KG1 (cell line): ENCODE data around the gene TCAP.

Source experiments
- DNase-seq: peaks from one replicate; lab custom pipeline; 2025; lab: John Stamatoyannopoulos, UW

The TCAP gene

DNA sequence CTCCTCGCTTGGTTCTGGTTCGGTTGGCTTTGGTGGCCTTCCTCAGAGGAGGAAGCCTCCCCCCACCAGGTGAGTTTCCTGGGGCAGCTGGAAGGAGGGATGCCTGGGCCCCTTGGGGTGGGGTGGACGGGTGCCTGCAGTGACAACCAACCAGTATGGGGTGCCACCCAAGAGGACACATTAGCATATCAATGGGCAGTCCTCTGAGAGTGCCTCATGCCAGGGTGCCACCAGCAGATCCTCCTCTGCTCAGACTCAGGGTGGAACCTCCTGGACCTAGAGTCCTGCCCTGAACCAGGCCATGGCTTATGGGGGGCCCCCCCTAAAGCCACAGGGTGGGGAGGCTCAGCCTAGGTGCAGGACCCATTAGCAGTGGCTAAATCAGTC lies 35.7 kb upstream of the TCAP start:
- no peak for DNase-seq

- no peak for DNase-seq
Measured at GRCh38 chr17:39629898-39630297, 35.3 kb upstream of the TCAP start.

- DNase-seq, result no peak
Measured at GRCh38 chr17:39631403-39631802, 33.7 kb upstream of the TCAP start.

DNA sequence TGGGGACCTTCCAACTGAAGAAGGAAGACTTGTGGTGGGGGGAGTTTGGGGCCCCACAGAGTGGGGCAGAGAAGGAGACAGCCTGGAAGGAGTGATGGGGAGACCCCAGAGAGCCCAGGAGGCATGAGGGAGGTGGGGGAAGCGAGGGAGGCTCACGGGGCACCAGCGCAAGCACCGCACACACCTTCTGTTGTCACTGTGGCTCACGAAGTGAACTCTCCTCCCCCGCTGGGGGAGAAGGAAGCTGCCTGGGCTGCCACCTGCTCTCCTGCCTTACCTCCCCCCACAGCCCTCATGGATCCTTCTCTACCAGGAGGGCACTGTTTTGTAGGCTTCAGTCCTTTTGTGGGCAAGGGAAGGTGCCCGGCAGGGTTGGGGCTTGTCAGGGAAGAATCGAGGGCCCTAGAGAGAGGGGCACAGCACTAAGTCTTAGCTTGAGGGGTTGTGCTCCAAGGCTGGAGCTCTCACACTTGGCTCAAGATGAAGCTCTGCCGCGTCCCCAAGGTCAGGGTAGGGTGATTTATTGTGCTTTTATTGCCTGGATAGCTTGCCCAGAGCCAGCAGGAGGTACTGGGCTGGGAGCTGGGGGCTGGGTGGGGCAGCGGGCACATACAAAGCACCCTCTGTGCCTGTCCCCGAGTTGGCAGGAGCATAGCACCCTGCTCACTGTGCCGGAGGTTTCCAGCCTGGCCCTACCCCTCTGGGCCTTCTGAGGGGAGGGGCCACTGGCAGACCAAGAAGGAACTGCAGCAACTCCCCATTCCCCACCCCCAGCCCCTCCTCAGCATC lies 32.8 kb upstream of the TCAP start:
- DNase-seq, result no peak

DNA sequence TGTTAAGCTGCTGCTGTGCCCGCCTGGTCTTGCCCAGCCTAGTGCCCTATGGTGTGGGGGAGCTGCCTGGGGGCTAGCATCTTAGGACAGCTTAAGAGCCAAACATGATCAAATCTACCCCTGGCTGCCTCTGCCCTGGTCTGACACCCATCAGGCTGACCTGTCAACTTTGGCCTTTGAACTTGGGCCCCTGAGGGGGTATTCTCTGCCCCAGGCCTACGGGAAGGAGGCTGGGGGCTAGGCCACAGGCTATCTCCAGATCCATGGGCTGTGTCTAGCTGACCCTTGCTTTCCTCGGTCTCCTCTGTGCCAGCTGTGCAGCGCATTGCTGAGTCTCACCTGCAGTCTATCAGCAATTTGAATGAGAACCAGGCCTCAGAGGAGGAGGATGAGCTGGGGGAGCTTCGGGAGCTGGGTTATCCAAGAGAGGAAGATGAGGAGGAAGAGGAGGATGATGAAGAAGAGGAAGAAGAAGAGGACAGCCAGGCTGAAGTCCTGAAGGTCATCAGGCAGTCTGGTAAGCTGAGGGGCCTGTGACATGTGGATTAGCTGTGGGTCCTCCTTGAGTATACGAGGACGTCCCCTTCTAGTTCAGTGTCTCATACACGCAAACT lies 31.5 kb upstream of the TCAP start:
- no peak for DNase-seq

- DNase-seq, result no peak
Measured at GRCh38 chr17:39634384-39634871, 30.7 kb upstream of the TCAP start.

DNA sequence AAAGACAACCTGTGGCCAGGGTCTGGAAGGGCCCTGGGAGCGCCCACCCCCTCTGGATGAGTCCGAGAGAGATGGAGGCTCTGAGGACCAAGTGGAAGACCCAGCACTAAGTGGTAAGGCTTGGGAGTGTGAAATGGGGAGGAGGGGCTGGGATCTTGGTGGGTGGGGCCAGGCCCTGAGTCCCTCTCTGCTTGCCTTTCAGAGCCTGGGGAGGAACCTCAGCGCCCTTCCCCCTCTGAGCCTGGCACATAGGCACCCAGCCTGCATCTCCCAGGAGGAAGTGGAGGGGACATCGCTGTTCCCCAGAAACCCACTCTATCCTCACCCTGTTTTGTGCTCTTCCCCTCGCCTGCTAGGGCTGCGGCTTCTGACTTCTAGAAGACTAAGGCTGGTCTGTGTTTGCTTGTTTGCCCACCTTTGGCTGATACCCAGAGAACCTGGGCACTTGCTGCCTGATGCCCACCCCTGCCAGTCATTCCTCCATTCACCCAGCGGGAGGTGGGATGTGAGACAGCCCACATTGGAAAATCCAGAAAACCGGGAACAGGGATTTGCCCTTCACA lies 29.5 kb upstream of the TCAP start:
- DNase-seq, result no peak

- DNase-seq, result no peak
Measured at GRCh38 chr17:39636587-39636926, 28.6 kb upstream of the TCAP start.

GRCh38 chr17:39636927-39637736 lies 28.0 kb upstream of the TCAP start, which contains the start of gene STARD3:
Gene STARD3, plus strand, starts transcription at chr17:39637144. Its CDS starts 16,388 bp downstream, at chr17:39653532.
- DNase-seq, result peak; percentile 90

GRCh38 chr17:39638317-39638716 lies 26.8 kb upstream of the TCAP start:
- DNase-seq, result no peak

DNA sequence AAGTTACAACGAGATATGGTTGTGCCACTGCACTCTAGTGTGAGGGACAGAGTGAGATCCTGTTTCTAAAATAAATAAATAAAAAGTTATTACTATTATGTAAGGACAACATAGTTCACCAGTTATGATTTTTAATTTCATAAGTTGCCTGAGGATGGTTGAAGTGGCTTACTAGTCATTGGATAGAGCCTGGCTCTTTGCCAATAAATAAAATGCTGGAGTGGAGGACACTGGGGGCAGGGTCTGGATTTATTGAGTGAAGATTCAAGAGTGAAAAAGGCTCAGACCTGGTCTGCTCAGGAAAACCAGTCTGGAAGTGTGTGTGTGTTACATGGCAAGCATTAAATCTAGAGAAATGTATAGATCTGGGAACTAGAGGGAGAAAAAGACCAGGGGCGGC lies 26.1 kb upstream of the TCAP start:
- no peak for DNase-seq

- no peak for DNase-seq
Measured at GRCh38 chr17:39639566-39640458, 25.3 kb upstream of the TCAP start.

DNA sequence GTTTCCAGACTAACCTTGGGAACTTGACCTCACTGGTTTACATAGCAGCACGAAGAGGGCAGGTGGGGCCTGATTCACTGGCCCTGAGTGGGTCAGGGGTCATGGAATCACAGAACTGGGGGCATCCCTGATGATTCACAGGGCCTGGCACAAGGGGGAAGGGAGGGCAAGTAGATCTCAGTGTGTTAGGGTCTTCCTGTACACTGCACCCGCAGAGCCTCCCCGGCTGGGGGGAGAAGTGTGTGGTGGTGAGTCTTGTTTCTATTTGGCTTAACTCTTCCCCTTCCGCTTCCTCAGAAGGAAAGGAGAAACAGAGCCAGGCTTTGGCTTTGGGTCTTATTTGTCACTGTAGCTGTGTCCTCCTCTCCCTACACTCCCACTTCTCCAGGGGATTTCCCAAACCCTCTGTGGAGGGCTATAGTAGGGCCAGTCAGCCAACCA lies 24.5 kb upstream of the TCAP start:
- DNase-seq, result no peak

DNA sequence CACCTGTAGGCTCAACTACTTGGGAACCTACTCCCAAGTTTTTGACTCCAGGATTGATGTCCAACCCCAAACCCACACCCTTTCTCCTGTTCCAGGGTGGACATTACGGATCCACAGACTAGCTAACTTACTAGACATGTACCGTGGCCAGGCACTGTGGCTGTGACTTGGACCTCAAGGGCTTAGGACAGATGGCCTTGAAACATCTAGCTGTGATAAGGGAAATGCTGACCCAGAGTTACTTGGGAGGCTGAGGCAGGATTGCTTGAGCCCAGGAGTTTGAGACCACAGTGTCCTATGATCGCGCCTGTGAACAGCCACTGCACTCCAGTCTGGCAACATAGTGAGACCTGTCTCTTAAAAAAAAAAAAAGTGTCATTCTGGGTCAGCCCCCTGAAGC lies 24.1 kb upstream of the TCAP start:
- no peak for DNase-seq

DNA sequence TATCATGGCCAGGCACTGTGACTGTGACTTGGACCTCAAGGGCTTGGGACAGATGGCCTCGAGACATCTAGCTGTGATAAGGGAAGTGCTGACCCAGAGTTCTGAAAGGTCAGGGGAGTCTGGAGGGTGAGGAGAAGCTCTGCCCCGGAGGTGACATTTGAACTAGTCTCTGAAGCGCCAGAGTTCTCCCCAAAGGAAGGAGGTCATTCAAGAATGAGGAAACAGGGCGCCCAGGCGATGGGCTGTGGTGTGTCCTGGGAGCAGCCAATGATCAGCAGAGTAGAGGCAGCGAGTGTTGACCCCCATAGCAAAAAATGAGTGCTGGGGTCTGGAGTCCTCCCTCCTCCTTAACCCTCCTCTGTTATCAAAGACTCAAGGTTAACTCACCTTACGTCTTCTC lies 23.3 kb upstream of the TCAP start:
- DNase-seq, result no peak

DNA sequence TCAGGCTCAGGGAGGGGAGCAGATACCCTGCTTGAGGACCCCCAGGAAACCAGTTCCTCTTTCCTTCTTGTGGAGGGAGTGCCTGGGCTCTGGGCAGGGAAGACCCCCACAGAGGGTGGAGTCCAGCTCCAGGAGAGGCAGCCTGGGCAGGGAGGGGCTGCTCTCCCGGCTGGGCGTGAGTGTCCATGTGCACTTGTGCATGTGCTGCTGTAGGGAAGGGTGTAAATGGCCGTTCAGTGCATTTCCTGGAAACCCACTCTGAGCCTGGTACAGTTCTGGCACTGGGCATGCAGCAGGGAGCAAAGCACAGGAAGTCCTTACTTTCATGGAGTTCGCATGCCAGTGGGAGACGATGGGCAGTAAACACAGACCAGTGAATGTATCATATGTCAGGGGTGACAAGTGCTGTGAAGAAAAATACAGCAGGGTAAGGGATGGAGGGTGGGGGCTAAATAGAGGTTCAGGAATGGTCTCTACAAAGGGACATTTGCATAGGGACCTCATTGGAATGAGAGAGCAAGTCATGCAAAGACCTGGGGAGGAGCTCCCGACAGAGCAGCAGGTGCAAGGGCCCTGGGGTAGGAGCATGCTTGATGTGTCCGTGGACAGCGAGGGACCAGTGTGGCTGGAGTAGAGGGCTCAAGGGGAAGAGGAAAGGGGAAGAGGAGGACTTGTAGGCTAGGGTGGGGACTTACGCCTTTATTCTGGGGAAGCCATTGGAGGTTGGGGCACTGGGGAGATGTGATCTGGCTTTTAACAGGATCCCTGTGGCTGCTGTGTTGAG lies 22.7 kb upstream of the TCAP start:
- no peak for DNase-seq

- no peak for DNase-seq
Measured at GRCh38 chr17:39643271-39643670, 21.9 kb upstream of the TCAP start.

DNA sequence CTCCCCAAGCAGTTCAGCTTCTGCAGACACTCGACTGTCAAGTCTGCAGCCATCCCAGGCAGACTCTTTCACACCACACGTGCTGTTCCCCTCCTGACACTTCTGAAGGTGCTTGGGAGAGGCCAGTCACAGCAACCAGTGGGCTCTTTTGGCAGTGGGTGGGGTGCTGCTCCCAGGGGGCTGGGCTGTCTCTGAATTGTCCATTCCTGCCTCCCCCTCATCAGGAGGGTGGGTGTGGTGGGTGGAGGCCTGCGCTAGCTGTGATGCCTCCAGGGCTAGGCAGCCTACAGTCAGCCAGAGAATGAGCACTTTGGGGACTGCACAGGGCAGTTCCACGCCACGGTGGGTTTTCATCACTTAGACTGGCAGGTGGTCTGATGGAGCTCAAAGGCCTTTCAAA lies 17.9 kb upstream of the TCAP start:
- DNase-seq, result no peak

DNA sequence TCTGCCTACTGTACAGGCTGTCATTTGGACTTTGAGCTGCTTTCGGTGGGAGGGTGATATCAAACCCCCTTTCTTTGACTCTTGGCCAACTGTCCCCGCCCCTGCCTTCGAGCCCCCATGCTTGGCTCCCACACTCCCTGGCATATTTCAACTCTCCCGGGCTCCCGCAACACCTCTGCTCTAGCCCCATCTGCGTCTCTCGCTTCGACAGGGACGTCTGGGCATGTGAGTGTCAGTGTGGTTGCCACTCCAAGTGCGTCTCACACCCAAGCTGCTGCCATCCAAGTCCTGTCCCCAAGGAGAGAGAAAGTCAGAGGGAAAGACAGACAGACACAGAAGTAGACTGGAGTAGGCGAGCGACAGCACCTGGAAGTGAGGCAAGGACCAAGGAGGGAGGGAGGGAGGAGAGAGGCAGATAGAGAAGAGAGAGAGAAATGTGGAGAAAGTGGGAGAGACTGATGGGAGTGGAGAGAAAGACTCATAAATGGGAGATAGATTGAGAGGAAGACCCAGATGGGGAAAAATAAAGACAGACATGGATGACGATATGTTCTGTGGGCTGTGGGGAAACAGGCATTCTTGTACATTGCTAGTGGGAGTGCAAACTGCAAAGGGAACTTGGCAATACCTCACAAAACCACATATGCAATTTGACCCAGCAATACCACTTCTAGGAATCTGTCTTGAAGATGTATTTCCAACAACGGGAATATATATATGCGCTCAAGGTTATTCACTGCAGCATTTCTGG lies 16.4 kb upstream of the TCAP start:
- no peak for DNase-seq

GRCh38 chr17:39650121-39650579 lies 15.0 kb upstream of the TCAP start:
- no peak for DNase-seq
